Measurements from ENCODE around the gene STX8.

STX8 gene

GRCh38 chr17:9294661-9295210, 280.9 kb downstream of the STX8 start:
- no peak overlapping the region for H3K27ac ChIP-seq
- TF ChIP-seq, protein P1, sequence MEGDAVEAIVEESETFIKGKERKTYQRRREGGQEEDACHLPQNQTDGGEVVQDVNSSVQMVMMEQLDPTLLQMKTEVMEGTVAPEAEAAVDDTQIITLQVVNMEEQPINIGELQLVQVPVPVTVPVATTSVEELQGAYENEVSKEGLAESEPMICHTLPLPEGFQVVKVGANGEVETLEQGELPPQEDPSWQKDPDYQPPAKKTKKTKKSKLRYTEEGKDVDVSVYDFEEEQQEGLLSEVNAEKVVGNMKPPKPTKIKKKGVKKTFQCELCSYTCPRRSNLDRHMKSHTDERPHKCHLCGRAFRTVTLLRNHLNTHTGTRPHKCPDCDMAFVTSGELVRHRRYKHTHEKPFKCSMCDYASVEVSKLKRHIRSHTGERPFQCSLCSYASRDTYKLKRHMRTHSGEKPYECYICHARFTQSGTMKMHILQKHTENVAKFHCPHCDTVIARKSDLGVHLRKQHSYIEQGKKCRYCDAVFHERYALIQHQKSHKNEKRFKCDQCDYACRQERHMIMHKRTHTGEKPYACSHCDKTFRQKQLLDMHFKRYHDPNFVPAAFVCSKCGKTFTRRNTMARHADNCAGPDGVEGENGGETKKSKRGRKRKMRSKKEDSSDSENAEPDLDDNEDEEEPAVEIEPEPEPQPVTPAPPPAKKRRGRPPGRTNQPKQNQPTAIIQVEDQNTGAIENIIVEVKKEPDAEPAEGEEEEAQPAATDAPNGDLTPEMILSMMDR (IDR thresholded peaks at IDR 0.05; ENCODE audit: low read depth, low read length, missing control alignments) = no peak
- no peak for DNase-seq

DNA sequence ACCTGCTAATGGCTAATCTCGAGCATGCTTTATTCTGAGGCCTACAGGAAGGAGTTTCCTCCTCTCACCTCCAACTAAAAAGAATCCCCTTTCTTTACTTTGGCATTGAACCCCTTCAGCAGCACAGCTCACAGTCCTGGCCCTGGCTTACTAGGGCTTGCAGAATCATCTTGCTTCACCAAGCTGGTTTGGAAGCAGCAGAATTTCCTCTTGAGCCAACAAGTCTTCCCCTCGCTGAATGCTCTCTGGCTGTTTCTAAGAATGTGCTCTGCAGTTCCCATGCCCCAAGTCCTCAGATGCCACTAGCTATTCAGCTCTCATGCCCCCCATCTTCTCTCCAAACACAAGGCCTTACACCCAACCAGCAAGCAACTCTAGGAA, 283.1 kb downstream of the STX8 start:
- Histone ChIP-seq H3K27ac (no peak overlapping the region), H3K27me3 (replicated peaks) (no peaks in the 10 kb centered on the region), H3K36me3 (replicated peaks) (no peaks in the 10 kb centered on the region), H3K4me3 (ENCODE audit: low read depth, low read length) (no peak overlapping the region)
- in situ Hi-C loops (cut with HindIII; ENCODE audit: low pct_ligation_motif_present, low sequenced_read_pairs) = no loop called here
- TF ChIP-seq, protein P1 (IDR thresholded peaks at IDR 0.05; ENCODE audit: low read depth, low read length, missing control alignments) = no peak
- no peak for DNase-seq

More at GRCh38 chr17:9294661-9295210, 280.9 kb downstream of the STX8 start:
- no peak overlapping the region for H3K4me3 ChIP-seq (ENCODE audit: low read depth, low read length)
- H3K27me3 ChIP-seq (replicated peaks) = no peaks in the 10 kb centered on the region
- in situ Hi-C loops (cut with HindIII; ENCODE audit: low pct_ligation_motif_present, low sequenced_read_pairs) = no loop called here
- no peaks in the 10 kb centered on the region for H3K36me3 ChIP-seq (replicated peaks)

- TF ChIP-seq, protein P1 (IDR thresholded peaks at IDR 0.05; ENCODE audit: low read depth, low read length, missing control alignments) = peak; percentile 81
- no peak overlapping the region for H3K27ac ChIP-seq
- no peaks in the 10 kb centered on the region for H3K36me3 ChIP-seq (replicated peaks)
- no peaks in the 10 kb centered on the region for H3K27me3 ChIP-seq (replicated peaks)
- in situ Hi-C loops (cut with HindIII; ENCODE audit: low pct_ligation_motif_present, low sequenced_read_pairs) = no loop called here
- peak; percentile 22 for DNase-seq
- H3K4me3 ChIP-seq (ENCODE audit: low read depth, low read length) = no peak overlapping the region
These were observed 283.6 kb downstream of the STX8 start for GRCh38 chr17:9291912-9292560.

DNA sequence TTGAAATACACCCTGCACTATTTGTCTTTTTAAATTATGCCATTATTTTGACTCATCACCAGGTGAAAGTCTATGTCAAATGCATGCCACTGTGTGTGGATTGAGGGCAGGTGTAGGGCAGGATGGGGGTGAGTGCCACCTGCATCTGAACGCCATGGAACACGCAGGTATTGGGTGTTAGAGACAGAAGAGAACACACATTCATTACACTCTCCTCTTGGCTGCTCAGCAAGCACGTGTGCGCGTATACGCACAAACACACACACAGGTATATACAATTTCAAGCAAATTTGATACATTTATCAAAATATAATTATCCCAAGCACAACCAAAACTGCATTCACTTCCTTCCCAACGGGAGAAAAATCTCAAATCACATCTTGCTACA, 285.4 kb downstream of the STX8 start:
- H3K4me3 ChIP-seq (ENCODE audit: low read depth, low read length) = no peak overlapping the region
- no peaks in the 10 kb centered on the region for H3K27me3 ChIP-seq (replicated peaks)
- no peak for DNase-seq
- TF ChIP-seq, protein P1 (IDR thresholded peaks at IDR 0.05; ENCODE audit: low read depth, low read length, missing control alignments) = no peak
- in situ Hi-C loops (cut with HindIII; ENCODE audit: low pct_ligation_motif_present, low sequenced_read_pairs) = no loop called here
- no peaks in the 10 kb centered on the region for H3K36me3 ChIP-seq (replicated peaks)
- H3K27ac ChIP-seq = no peak overlapping the region

DNA sequence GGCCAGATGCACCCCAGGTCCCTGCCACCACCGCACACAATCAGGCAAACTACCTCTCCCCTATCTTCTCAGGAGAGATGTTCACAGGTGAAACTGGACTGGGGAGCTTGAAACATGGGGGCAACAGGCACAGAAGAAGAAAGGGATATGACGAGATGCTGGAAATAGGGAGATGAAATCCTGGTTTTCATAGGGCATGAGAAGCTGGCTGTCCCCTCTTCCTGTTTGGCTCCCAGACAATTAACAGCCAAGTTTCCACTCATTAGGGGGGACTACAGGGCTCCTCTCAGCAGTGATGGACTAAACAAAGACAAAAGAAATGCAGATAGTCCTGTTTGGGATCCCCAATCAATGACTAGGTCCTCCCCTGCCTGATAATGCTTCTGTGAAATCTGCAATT, 288.3 kb downstream of the STX8 start:
- TF ChIP-seq, protein P1 (IDR thresholded peaks at IDR 0.05; ENCODE audit: low read depth, low read length, missing control alignments) = no peak
- Histone ChIP-seq H3K4me3 (ENCODE audit: low read depth, low read length) (no peak overlapping the region), H3K36me3 (replicated peaks) (no peaks in the 10 kb centered on the region), H3K27ac (no peak overlapping the region), H3K27me3 (replicated peaks) (no peaks in the 10 kb centered on the region)
- in situ Hi-C loops (cut with HindIII; ENCODE audit: low pct_ligation_motif_present, low sequenced_read_pairs) = no loop called here
- DNase-seq = no peak

DNA sequence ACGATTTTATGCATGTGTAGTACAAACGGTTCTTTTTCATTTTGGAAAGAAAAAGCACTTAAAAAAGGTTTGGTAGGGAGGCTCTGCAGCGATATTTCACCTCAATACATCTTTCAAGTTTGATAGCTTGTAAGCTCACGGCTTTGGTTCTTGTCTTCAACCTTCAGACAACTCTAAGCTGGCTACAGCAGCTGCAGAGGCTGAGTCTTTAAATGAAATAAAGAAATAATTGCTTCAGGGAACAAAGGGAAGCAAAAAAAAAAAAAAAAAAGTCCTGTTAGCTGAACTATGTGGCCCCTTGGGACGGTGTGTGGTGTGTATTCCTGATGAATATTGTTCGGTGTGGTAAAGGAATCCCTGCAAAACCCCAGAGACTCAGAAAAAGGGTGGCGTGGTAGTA, 289.2 kb downstream of the STX8 start:
- no peak for DNase-seq
- in situ Hi-C loops (cut with HindIII; ENCODE audit: low pct_ligation_motif_present, low sequenced_read_pairs) = no loop called here
- Histone ChIP-seq H3K27me3 (replicated peaks) (no peaks in the 10 kb centered on the region), H3K36me3 (replicated peaks) (no peaks in the 10 kb centered on the region), H3K27ac (no peak overlapping the region), H3K4me3 (ENCODE audit: low read depth, low read length) (no peak overlapping the region)
- TF ChIP-seq, protein P1 (IDR thresholded peaks at IDR 0.05; ENCODE audit: low read depth, low read length, missing control alignments) = no peak
